ENCODE data around the gene ANKRD27. TPM values are rescaled to one million over a fixed set of nuclear protein-coding genes. Genes with fewer than 3 reads are reported as not detected.
A peak's percentile ranks its signal among the peaks of the same experiment; 100 is the strongest.

ANKRD27 gene
- total and polyA plus RNA-seq, 2 experiments from 2014 or later = 24.3 to 32.6 TPM

- Histone ChIP-seq H3K4me2 (no peak overlapping the region), H3K9me3 (ENCODE audit: low read depth) (no peaks in the 10 kb centered on the region), H3K27ac (no peak overlapping the region), H3K79me2 (no peaks in the 10 kb centered on the region), H3K4me3 (no peak overlapping the region), H3K36me3 (replicated peaks; ENCODE audit: insufficient read depth, low read depth) (no peaks in the 10 kb centered on the region), H3K9me2 (replicated peaks; ENCODE audit: insufficient read depth) (no peaks in the 10 kb centered on the region), H4K20me1 (ENCODE audit: insufficient read depth, poor library complexity, severe bottlenecking) (no peaks in the 10 kb centered on the region), H3K4me1 (ENCODE audit: insufficient read depth) (no peaks in the 10 kb centered on the region), H3K27me3 (no peaks in the 10 kb centered on the region), H2AFZ (no peak overlapping the region)
- TF ChIP-seq CTCF (IDR thresholded peaks at IDR 0.05; ENCODE audit: poor library complexity) (peak; percentile 84), EZH2phosphoT487 (IDR thresholded peaks at IDR 0.05; ENCODE audit: low read depth, severe bottlenecking, unreplicated experiment) (no peak), EZH2 (IDR thresholded peaks at IDR 0.05; ENCODE audit: borderline replicate concordance) (no peak)
- 50% methylated on average over 13 of the region's 15 CpGs for WGBS (ENCODE audit: low lambda C conversion rate, missing lambda C conversion rate)
- DNase-seq (ENCODE audit: low spot score) = peak; percentile 76
Measured at GRCh38 chr19:32570081-32570785, 104.7 kb downstream of the ANKRD27 start.

- DNase-seq (ENCODE audit: low spot score) = no peak
- 95% methylated on average over 9 of the region's 9 CpGs for WGBS (ENCODE audit: low lambda C conversion rate, missing lambda C conversion rate)
Measured at GRCh38 chr19:32567486-32567885, 107.5 kb downstream of the ANKRD27 start.

GRCh38 chr19:32566246-32566830 lies 108.6 kb downstream of the ANKRD27 start:
- H3K4me3 ChIP-seq = no peak overlapping the region
- H2AFZ ChIP-seq = no peak overlapping the region
- no peaks in the 10 kb centered on the region for H3K4me1 ChIP-seq (ENCODE audit: insufficient read depth)
- DNase-seq (ENCODE audit: low spot score) = no peak
- H3K36me3 ChIP-seq (replicated peaks; ENCODE audit: insufficient read depth, low read depth) = no peaks in the 10 kb centered on the region
- TF ChIP-seq EZH2phosphoT487 (IDR thresholded peaks at IDR 0.05; ENCODE audit: low read depth, severe bottlenecking, unreplicated experiment) (no peak), EZH2 (IDR thresholded peaks at IDR 0.05; ENCODE audit: borderline replicate concordance) (no peak), CTCF (IDR thresholded peaks at IDR 0.05; ENCODE audit: poor library complexity) (no peak)
- no peaks in the 10 kb centered on the region for H3K79me2 ChIP-seq
- no peak overlapping the region for H3K4me2 ChIP-seq
- H3K9me3 ChIP-seq (ENCODE audit: low read depth) = no peaks in the 10 kb centered on the region
- 80% methylated on average over 5 of the region's 5 CpGs for WGBS (ENCODE audit: low lambda C conversion rate, missing lambda C conversion rate)
- no peaks in the 10 kb centered on the region for H3K27me3 ChIP-seq
- no peak overlapping the region for H3K27ac ChIP-seq
- no peaks in the 10 kb centered on the region for H3K9me2 ChIP-seq (replicated peaks; ENCODE audit: insufficient read depth)
- no peaks in the 10 kb centered on the region for H4K20me1 ChIP-seq (ENCODE audit: insufficient read depth, poor library complexity, severe bottlenecking)

More at GRCh38 chr19:32567486-32567885, 107.5 kb downstream of the ANKRD27 start:
- H3K9me2 ChIP-seq (replicated peaks; ENCODE audit: insufficient read depth) = no peaks in the 10 kb centered on the region
- H3K79me2 ChIP-seq = no peaks in the 10 kb centered on the region
- H3K27ac ChIP-seq = no peak overlapping the region
- no peak overlapping the region for H2AFZ ChIP-seq
- no peak for TF ChIP-seq EZH2phosphoT487 (IDR thresholded peaks at IDR 0.05; ENCODE audit: low read depth, severe bottlenecking, unreplicated experiment)
- TF ChIP-seq CTCF (IDR thresholded peaks at IDR 0.05; ENCODE audit: poor library complexity) = no peak
- no peak for TF ChIP-seq EZH2 (IDR thresholded peaks at IDR 0.05; ENCODE audit: borderline replicate concordance)
- H3K27me3 ChIP-seq = no peaks in the 10 kb centered on the region
- H4K20me1 ChIP-seq (ENCODE audit: insufficient read depth, poor library complexity, severe bottlenecking) = no peaks in the 10 kb centered on the region
- H3K9me3 ChIP-seq (ENCODE audit: low read depth) = no peaks in the 10 kb centered on the region
- no peak overlapping the region for H3K4me3 ChIP-seq
- no peak overlapping the region for H3K4me2 ChIP-seq
- H3K4me1 ChIP-seq (ENCODE audit: insufficient read depth) = no peaks in the 10 kb centered on the region
- no peaks in the 10 kb centered on the region for H3K36me3 ChIP-seq (replicated peaks; ENCODE audit: insufficient read depth, low read depth)

Data from hepatocyte (in vitro differentiated cells).